ENCODE data around the gene IQGAP3. TPM values are rescaled to one million over a fixed set of nuclear protein-coding genes. Genes with fewer than 3 reads are reported as not detected.

Gene IQGAP3
- total and polyA plus RNA-seq, 9 donors = 0.05 to 1.2 (median 0.30) TPM; not detected in 1

GRCh38 chr1:156552518-156552917 lies 19.8 kb downstream of the IQGAP3 start:
- H3K4me1 ChIP-seq (ENCODE audit: insufficient read depth) = no peaks in the 10 kb centered on the region
- no peak for DNase-seq
- H3K4me3 ChIP-seq = no peak overlapping the region
- TF ChIP-seq CTCF (IDR thresholded peaks at IDR 0.05) = no peak
- no peak for TF ChIP-seq EP300 (IDR thresholded peaks at IDR 0.05)
- no peak for TF ChIP-seq POLR2A (IDR thresholded peaks at IDR 0.05)
- no peaks in the 10 kb centered on the region for H3K9me3 ChIP-seq
- 76 to 78% (median 77%) methylated on average over 5 of the region's 5 CpGs for WGBS, 3 donors
- no peaks in the 10 kb centered on the region for H3K27me3 ChIP-seq
- intact Hi-C loops (cut with DNase I) = no loop called here
- H3K36me3 ChIP-seq = no peaks in the 10 kb centered on the region
- no peak overlapping the region for H3K27ac ChIP-seq

DNA sequence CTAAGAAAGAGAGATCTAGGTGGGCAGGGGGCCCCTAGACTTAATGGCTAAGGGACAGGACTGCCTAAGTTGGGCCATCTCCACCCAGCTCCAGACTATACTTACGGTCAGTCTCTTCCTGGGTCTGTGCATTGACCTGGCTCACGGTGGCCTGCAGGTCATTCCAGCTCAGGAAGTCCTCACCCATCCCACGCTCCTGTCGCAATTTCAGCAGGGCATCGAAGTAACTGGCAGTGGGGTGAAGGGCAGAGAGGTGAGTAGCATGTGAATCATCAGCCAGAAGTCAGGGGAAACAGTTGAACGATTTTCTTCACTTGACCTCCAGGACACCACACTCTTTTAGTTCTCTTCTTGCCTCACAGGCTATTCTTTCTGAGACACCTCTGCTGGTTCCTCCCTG lies 20.5 kb downstream of the IQGAP3 start:
- Histone ChIP-seq H3K4me3 (no peak overlapping the region), H3K27me3 (no peaks in the 10 kb centered on the region), H3K4me1 (ENCODE audit: insufficient read depth) (no peaks in the 10 kb centered on the region), H3K27ac (no peak overlapping the region), H3K36me3 (no peaks in the 10 kb centered on the region), H3K9me3 (no peaks in the 10 kb centered on the region)
- 91 to 96% (median 92%) methylated on average over 6 of the region's 6 CpGs for WGBS, 3 donors
- no peak for DNase-seq
- TF ChIP-seq EP300 (IDR thresholded peaks at IDR 0.05) (no peak), POLR2A (IDR thresholded peaks at IDR 0.05) (no peak), CTCF (IDR thresholded peaks at IDR 0.05) (no peak)
- intact Hi-C loops (cut with DNase I) = no loop called here

GRCh38 chr1:156551066-156551643 lies 21.2 kb downstream of the IQGAP3 start:
- no peaks in the 10 kb centered on the region for H3K9me3 ChIP-seq
- H3K27me3 ChIP-seq = no peaks in the 10 kb centered on the region
- 80 to 92% (median 90%) methylated on average over 3 of the region's 3 CpGs for WGBS, 3 donors
- no peak for DNase-seq
- no peak overlapping the region for H3K27ac ChIP-seq
- no peaks in the 10 kb centered on the region for H3K36me3 ChIP-seq
- TF ChIP-seq EP300 (IDR thresholded peaks at IDR 0.05) (no peak), CTCF (IDR thresholded peaks at IDR 0.05) (no peak), POLR2A (IDR thresholded peaks at IDR 0.05) (no peak)
- intact Hi-C loops (cut with DNase I) = no loop called here
- H3K4me1 ChIP-seq (ENCODE audit: insufficient read depth) = no peaks in the 10 kb centered on the region
- no peak overlapping the region for H3K4me3 ChIP-seq

DNA sequence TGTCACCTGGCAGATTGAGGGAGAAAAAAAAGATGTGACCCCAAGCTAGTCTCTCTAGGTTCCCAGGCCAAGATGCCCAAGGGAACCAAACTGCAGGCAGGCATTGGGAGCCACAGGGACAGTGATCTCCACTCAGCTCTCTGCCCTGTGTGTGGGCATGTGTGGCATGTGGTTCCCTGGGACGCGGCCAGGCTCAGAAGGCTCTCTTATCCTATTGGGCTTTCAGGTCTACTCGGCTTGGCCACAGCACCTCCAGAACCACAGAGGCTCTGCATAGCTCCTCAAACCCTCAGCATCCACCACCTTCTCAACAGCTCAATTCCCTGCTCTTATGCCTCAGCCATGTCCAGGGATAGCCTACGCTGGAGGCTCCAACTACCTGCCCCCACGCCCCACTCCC lies 22.0 kb downstream of the IQGAP3 start:
- intact Hi-C loops (cut with DNase I) = no loop called here
- Histone ChIP-seq H3K27me3 (no peaks in the 10 kb centered on the region), H3K36me3 (no peaks in the 10 kb centered on the region), H3K27ac (no peak overlapping the region), H3K4me3 (no peak overlapping the region), H3K9me3 (no peaks in the 10 kb centered on the region), H3K4me1 (ENCODE audit: insufficient read depth) (no peaks in the 10 kb centered on the region)
- 75 to 94% (median 85%) methylated on average over 5 of the region's 5 CpGs for WGBS, 3 donors
- no peak for DNase-seq
- TF ChIP-seq EP300 (IDR thresholded peaks at IDR 0.05) = no peak
- no peak for TF ChIP-seq POLR2A (IDR thresholded peaks at IDR 0.05)
- no peak for TF ChIP-seq CTCF (IDR thresholded peaks at IDR 0.05)

Measured in ovary (tissue), 9 donors.